Aorta (tissue), 5 donors: ENCODE measurements around the gene HKDC1. TPM values are rescaled to one million over a fixed set of nuclear protein-coding genes. Genes with fewer than 3 reads are reported as not detected.

Experiments
- ATAC-seq: fragments of 200-7000 bp; cut with Tn5 transposase; one replicate; pipeline ENCODE4 v1.9.1; 2022; ENCODE audit warnings: moderate library complexity; ENCODE audit not compliant: low FRiP score
- DNase-seq, 2 donors: peaks; one replicate each; pipeline ENCODE4 v3.0.0-alpha.2; 2020
- H3K27ac ChIP-seq, 2 donors: one replicate each; pipeline ENCODE4 v1.5.1; 2013; ENCODE audit warnings: low read length in 2 of 2, mild to moderate bottlenecking in 2 of 2, moderate library complexity in 2 of 2, control low read depth in 1 of 2, inconsistent platforms in 1 of 2, low read depth in 1 of 2
- H3K27me3 ChIP-seq, 2 donors: one replicate each; pipeline ENCODE4 v1.6.1; 2013; ENCODE audit warnings: control low read depth in 1 of 2, low read length in 1 of 2, mild to moderate bottlenecking in 1 of 2, moderate library complexity in 1 of 2; ENCODE audit not compliant: insufficient read depth in 2 of 2, control insufficient read depth in 1 of 2
- H3K36me3 ChIP-seq, 2 donors: one replicate each; pipeline ENCODE4 v1.6.1; 2013; ENCODE audit warnings: control low read depth in 1 of 2, low read length in 1 of 2, mild to moderate bottlenecking in 1 of 2; ENCODE audit not compliant: insufficient read depth in 2 of 2, control insufficient read depth in 1 of 2
- H3K4me1 ChIP-seq, 2 donors: one replicate each; pipeline ENCODE4 v1.6.1; 2013; ENCODE audit warnings: low read length in 2 of 2, control low read depth in 1 of 2, mild to moderate bottlenecking in 1 of 2, moderate library complexity in 1 of 2; ENCODE audit not compliant: insufficient read depth in 2 of 2, control insufficient read depth in 1 of 2
- H3K4me3 ChIP-seq, 2 donors: one replicate each; pipeline ENCODE4 v1.5.1; 2013; ENCODE audit warnings: low read length in 2 of 2, control low read depth in 1 of 2, mild to moderate bottlenecking in 1 of 2
- H3K9me3 ChIP-seq: one replicate; pipeline ENCODE4 v1.6.1; 2013; ENCODE audit warnings: mild to moderate bottlenecking, low read length; ENCODE audit not compliant: control insufficient read depth
- WGBS, 2 donors: extraction: QIAGEN DNeasy Blood & Tissue Kit; methylation state at CpG; one replicate each; pipeline ENCODE4 v1.1.7; 2013; 5-methylcytosine and 5-hydroxymethylcytosine counted together
- intact Hi-C, 2 donors: fragments of 100-400 bp; cut with DNase I; formaldehyde crosslinking; loops; one replicate each; pipeline versions ENCODE4 v1.14.2 to v1.15.0; 2022
- polyA plus RNA-seq, 2 donors: library from polyadenylated mRNA; stranded (reverse); fragments of 200-250 nt; gene quantifications; one replicate each; pipeline ENCODE4 v1.2.3, GENCODE V29; 2013
- total RNA-seq, 2 donors: library from RNA; stranded (reverse); fragmentation: NEBNext Ultra II Directional; extraction: Animal tissue kit (Norgen Biotek cat#: 25700); gene quantifications; one replicate each; pipeline ENCODE4 v1.2.1, GENCODE V29; 2021
- donor health status: healthy with polysubstance abuse.
- donor health status: Bipolar disorder and iron deficiency.
- donor health status: DM: no; HTN: no; CAD: no.
- donor health status: DM: no; HTN: no; CAD: no.
- donor health status: DM: yes; HTN: yes; CAD: no.

Gene HKDC1
- total and polyA plus RNA-seq, 4 donors = 3.1 TPM; not detected in 3

GRCh38 chr10:69181433-69181832 lies 38.7 kb upstream of the HKDC1 start:
- no peak for ATAC-seq
- DNase-seq = no peak
- H3K27ac ChIP-seq = no peak overlapping the region
- H3K4me3 ChIP-seq = no peak overlapping the region
- intact Hi-C loops = loop anchor here in 1 of 2 donors (10.0 kb wide), 1 partner anchor 57 kb away; the partner anchor contains the start of gene VPS26A
- 75 to 88% methylated on average over 1 of the region's 1 CpG for WGBS, 2 donors
- no peaks in the 10 kb centered on the region for H3K36me3 ChIP-seq
- no peaks in the 10 kb centered on the region for H3K9me3 ChIP-seq
- H3K4me1 ChIP-seq = peaks cover 0 to 5% of the 10 kb centered on the region in 2 donors
- no peaks in the 10 kb centered on the region for H3K27me3 ChIP-seq

DNA sequence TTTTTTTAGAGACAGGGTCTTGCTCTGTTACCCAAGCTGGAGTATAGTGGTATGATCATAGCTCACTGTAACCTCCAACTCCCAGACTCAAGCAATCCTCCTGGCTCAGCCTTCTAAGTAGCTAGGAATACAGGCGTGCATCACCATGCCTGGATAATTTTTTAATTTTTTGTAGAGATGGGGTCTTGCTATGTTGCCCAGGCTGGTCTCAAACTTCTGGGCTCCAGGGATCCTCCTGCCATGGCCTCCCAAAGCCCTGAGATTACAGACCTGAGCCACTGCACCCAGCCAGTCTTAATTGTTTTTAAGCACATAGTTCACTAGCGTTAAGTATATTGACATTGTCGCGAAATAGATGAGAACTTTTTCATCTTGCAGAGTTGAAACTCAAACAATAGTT lies 38.1 kb upstream of the HKDC1 start:
- intact Hi-C loops = loop anchor here in 1 of 2 donors (10.0 kb wide), 1 partner anchor 57 kb away; the partner anchor contains the start of gene VPS26A
- H3K36me3 ChIP-seq = no peaks in the 10 kb centered on the region
- 86 to 90% methylated on average over 4 of the region's 4 CpGs for WGBS, 2 donors

GRCh38 chr10:69186524-69186923 lies 33.6 kb upstream of the HKDC1 start:
- intact Hi-C loops = loop anchor here in 1 of 2 donors (10.0 kb wide), 1 partner anchor 62 kb away; the partner anchor contains the start of gene VPS26A
- H3K9me3 ChIP-seq = no peaks in the 10 kb centered on the region
- no peaks in the 10 kb centered on the region for H3K4me1 ChIP-seq
- H3K4me3 ChIP-seq = no peak overlapping the region
- H3K27ac ChIP-seq = no peak overlapping the region
- DNase-seq (no peak), ATAC-seq (no peak)
- 76 to 79% methylated on average over 1 of the region's 1 CpG for WGBS, 2 donors
- H3K36me3 ChIP-seq = peaks cover 0 to 5% of the 10 kb centered on the region in 2 donors
- no peaks in the 10 kb centered on the region for H3K27me3 ChIP-seq

More for the DNA sequence above, 38.1 kb upstream of the HKDC1 start:
- H3K4me1 ChIP-seq = peaks cover 0 to 5% of the 10 kb centered on the region in 2 donors
- H3K4me3 ChIP-seq = no peak overlapping the region
- DNase-seq = no peak
- no peaks in the 10 kb centered on the region for H3K9me3 ChIP-seq
- no peak for ATAC-seq
- no peak overlapping the region for H3K27ac ChIP-seq
- no peaks in the 10 kb centered on the region for H3K27me3 ChIP-seq

DNA sequence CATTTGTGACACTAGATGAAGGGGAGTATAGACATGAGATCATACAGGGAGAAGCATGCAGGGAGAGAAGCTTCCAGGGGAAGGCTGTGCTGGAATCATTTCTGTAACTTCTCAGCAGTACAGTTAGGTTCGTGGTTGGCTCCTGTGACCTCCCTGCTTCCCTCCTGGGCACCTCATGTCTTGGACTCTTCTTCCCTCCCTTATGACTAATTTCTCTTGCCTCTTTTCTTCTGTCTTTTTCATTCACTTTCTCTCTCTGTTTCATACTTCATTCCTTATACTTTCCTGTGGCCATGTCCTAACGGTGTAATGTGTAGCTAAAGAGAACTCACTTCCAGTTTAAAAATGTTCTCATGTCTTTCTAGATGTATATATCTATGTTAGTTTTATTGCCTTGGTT lies 19.1 kb upstream of the HKDC1 start:
- DNase-seq (no peak), ATAC-seq (no peak)
- 82 to 85% methylated on average over 2 of the region's 2 CpGs for WGBS, 2 donors
- no peak overlapping the region for H3K4me3 ChIP-seq
- H3K4me1 ChIP-seq = no peaks in the 10 kb centered on the region
- no peaks in the 10 kb centered on the region for H3K27me3 ChIP-seq
- H3K27ac ChIP-seq = no peak overlapping the region
- peaks cover 5 to 8% of the 10 kb centered on the region in 2 donors for H3K36me3 ChIP-seq
- intact Hi-C loops = no loop called here
- no peaks in the 10 kb centered on the region for H3K9me3 ChIP-seq

DNA sequence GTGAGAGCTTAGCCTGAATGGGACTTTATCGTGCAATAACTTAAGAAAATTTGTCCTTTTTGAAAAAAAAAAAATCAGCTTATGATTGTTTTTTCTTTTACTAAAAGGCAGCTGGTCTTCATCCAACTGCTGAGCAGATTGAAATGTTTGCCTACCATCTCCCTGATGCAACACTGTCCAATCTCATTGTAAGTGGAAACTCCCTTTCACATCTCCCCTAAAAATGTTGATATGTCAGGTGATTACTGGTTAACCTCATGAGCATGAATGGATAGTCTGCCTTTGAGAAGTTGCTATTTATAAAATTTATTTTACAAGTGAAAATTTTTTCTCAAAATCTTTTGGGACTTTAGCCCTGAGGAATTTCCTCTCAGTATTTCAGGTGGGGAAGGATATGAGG lies 17.8 kb upstream of the HKDC1 start:
- intact Hi-C loops = no loop called here
- H3K27me3 ChIP-seq = no peaks in the 10 kb centered on the region

GRCh38 chr10:69208761-69209160 lies 11.4 kb upstream of the HKDC1 start:
- H3K9me3 ChIP-seq = no peaks in the 10 kb centered on the region
- 85 to 88% methylated on average over 6 of the region's 6 CpGs for whole genome bisulfite sequencing, 2 donors
- H3K27me3 ChIP-seq = no peaks in the 10 kb centered on the region
- H3K4me1 ChIP-seq = no peaks in the 10 kb centered on the region
- ATAC-seq (no peak), DNase-seq (no peak)
- H3K27ac ChIP-seq = no peak overlapping the region
- intact Hi-C loops = no loop called here
- peaks cover 6 to 13% of the 10 kb centered on the region in 2 donors for H3K36me3 ChIP-seq
- H3K4me3 ChIP-seq = no peak overlapping the region

More for the DNA sequence above, 17.8 kb upstream of the HKDC1 start:
- no peak overlapping the region for H3K4me3 ChIP-seq
- no peaks in the 10 kb centered on the region for H3K9me3 ChIP-seq
- no peak for DNase-seq
- H3K36me3 ChIP-seq = peaks cover 5 to 8% of the 10 kb centered on the region in 2 donors
- WGBS, 2 donors = 76 to 84% methylated on average over 1 of the region's 1 CpG
- ATAC-seq = no peak
- H3K27ac ChIP-seq = no peak overlapping the region
- H3K4me1 ChIP-seq = no peaks in the 10 kb centered on the region

DNA sequence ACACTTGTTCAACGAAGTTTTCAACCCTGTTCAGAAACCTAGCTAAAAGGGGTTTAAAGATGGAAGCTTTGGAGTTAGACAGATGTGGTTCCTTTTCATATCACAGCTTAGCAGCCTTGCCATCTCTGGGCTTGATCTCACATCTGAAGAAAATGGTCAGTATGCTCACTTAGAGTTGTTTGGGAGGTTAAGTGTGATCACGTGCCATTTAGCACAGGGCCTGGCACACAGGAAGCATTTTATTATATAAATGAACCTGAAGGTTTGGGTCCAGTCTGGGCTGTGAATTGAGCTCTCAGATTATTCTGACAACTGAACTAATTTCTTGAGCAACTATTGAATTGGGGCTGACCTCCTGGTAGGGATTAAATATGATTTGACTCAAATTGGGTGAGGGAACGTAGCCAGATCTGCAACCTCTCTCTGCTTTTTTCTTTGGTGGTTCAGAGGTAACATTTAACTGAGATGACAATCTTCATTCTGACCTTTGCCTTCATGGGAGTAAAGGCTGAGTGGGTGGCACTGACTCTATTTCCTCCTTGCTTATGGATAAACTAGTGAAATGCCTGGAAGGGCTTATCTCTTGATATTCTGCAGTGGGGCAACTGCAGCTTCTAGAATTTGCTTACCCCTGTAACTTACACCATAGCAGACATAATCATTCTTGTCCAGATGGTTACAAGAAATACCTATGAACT lies 10.2 kb upstream of the HKDC1 start:
- WGBS, 2 donors = 63 to 77% methylated on average over 3 of the region's 3 CpGs
- Histone ChIP-seq H3K27ac (no peak overlapping the region), H3K4me1 (no peaks in the 10 kb centered on the region), H3K4me3 (no peak overlapping the region), H3K36me3 (peaks cover 6 to 11% of the 10 kb centered on the region in 2 donors), H3K9me3 (peaks cover 1% of the 10 kb centered on the region), H3K27me3 (no peaks in the 10 kb centered on the region)
- ATAC-seq (no peak), DNase-seq (no peak)
- intact Hi-C loops = no loop called here

DNA sequence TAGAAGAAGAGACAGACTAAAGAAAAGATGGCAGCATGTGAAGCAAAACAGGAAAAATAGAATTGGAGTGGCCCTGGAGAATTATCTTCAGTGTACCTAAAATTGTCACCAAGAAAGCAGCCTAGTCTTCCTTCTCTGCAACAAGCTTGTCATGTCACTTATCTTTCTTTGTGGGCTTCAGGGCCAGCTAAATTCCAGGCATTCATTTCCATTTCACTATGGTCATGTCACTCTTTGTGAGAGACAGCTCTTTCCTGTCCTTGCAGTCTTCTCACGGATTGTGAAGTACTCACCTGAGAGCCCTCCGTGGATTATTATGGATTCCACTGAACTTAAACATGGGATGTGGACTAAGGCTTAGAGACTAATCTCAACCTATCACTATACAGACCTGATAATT lies 9.0 kb upstream of the HKDC1 start:
- H3K9me3 ChIP-seq = peaks cover 1% of the 10 kb centered on the region
- peaks cover 4 to 11% of the 10 kb centered on the region in 2 donors for H3K36me3 ChIP-seq
- no peak overlapping the region for H3K4me3 ChIP-seq
- DNase-seq = no peak
- H3K27me3 ChIP-seq = no peaks in the 10 kb centered on the region
- 47 to 51% methylated on average over 2 of the region's 2 CpGs for WGBS, 2 donors
- no peaks in the 10 kb centered on the region for H3K4me1 ChIP-seq
- intact Hi-C loops = no loop called here
- H3K27ac ChIP-seq = no peak overlapping the region
- ATAC-seq = no peak

DNA sequence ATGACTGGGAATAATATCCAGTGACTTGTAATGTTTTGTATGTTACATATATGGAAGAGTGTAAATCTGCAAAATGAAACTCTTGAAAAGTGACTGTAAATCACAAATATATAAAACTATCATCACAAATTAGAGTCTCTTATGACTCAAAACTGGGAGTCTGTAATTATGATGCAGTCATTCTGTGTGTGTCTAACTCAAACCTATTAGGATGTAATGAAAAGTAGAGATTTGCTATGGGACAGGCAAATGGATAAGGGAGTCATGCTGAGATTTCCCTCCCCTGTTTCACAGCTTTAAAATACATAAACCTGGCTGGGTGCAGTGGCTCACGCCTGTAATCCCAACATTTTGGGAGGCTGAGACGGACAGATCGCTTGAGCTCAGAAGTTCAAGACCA lies 8.6 kb upstream of the HKDC1 start:
- no peak for ATAC-seq
- WGBS, 2 donors = 71 to 80% methylated on average over 3 of the region's 3 CpGs
- intact Hi-C loops = no loop called here

More for the DNA sequence above, 8.6 kb upstream of the HKDC1 start:
- Histone ChIP-seq H3K4me3 (no peak overlapping the region), H3K36me3 (peaks cover 4 to 10% of the 10 kb centered on the region in 2 donors), H3K9me3 (peaks cover 1% of the 10 kb centered on the region), H3K4me1 (no peaks in the 10 kb centered on the region), H3K27me3 (no peaks in the 10 kb centered on the region), H3K27ac (no peak overlapping the region)
- DNase-seq = no peak
